Hindlimb muscle (tissue), 1 donor: ENCODE results near the gene CCZ1B. TPM values are rescaled to one million over a fixed set of nuclear protein-coding genes. Genes with fewer than 3 reads are reported as not detected.

Source experiments
- polyA plus RNA-seq: library from polyadenylated mRNA; unstranded; fragments of 120-200 nt; gene quantifications from one replicate; pipeline ENCODE4 v1.2.1, GENCODE V29; 2013; ENCODE audit not compliant: insufficient read length

CCZ1B gene
- polyA plus RNA-seq, 1 donor = 43.9 TPM

Other genes starting within 250 kb of the CCZ1B start
- gene ZDHHC4, start 248.8 kb downstream of the CCZ1B start, polyA plus RNA-seq = 48.4 TPM
- 28.7 TPM for gene INTS15, start 236.3 kb downstream of the CCZ1B start, polyA plus RNA-seq
- 15.5 TPM for gene ZNF853, start 210.7 kb downstream of the CCZ1B start, polyA plus RNA-seq
- gene ZNF316, start 189.0 kb downstream of the CCZ1B start, polyA plus RNA-seq = 31.3 TPM
- 16.2 TPM for gene ZNF12, start 119.3 kb downstream of the CCZ1B start, polyA plus RNA-seq
- 0.46 TPM for gene RSPH10B2, start 72.2 kb downstream of the CCZ1B start, polyA plus RNA-seq